ENCODE results near the gene CSMD2.

- TF ChIP-seq EZH2phosphoT487 (IDR thresholded peaks at IDR 0.05; ENCODE audit: borderline replicate concordance, low read depth, low read length) (no peak), CTCF (conservative IDR thresholded peaks at IDR 0.05; ENCODE audit: low read length) (no peak)
Measured at GRCh38 chr1:34166625-34167361, 1.8 kb upstream of the CSMD2 start.
